GM21360 (cell line): ENCODE results near the gene OAT.
"Not testable (repeated sequence)": the region's sequence is repeated elsewhere in the genome, so short reads cannot be mapped to it uniquely, and the experiment has no call there.

Source experiments
- ATAC-seq: cut with Tn5 transposase; IDR thresholded peaks from one replicate; pipeline ENCODE4 v1.9.1; 2021; ENCODE audit warnings: mild to moderate bottlenecking, moderate library complexity; ENCODE audit not compliant: unreplicated experiment

The OAT gene

GRCh38 chr10:124379609-124380193 is 39.0 kb downstream of the OAT start:
- ATAC-seq = no peak

GRCh38 chr10:124378881-124379471 is 39.7 kb downstream of the OAT start:
- ATAC-seq = no peak

DNA sequence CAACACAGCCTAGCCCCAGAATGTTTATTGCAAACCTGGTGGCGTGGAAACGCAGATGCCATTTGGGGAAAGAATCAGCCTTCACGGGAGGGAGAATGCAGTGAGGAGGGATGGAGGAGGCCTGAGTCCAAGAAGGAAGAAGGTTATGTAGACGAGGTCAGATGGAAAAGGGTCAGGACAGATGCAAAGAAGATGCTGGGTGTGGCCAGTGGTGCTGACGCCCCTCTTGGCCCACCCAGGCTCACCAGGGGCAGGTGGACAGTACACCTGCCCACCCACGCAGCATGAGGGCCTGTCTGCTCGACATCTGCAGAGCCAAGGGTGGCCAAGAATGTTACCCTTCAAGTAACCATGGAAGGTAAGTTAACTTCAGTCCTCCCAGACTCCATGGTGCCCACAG is 40.5 kb downstream of the OAT start:
- ATAC-seq = no peak

DNA sequence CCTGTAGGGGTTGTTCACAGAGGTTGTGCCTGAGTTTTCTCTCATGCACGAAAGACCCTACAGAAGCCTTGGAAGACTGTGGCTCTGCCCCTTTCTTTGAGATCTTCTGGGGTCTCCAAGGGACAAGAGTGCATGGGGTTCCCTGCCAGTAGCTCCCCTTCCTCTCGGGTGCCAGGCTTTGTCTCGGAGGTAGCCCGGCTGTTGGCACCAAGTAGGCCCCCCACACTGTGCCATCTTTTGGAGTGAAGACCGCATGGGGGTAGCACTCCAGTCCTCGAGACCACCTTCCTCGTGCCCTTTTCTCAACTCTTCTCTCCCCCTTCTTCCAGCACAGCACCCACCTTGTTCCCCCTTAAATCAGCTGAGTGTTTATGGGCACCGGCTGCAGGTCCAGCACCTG is 41.6 kb downstream of the OAT start:
- ATAC-seq = no peak

- ATAC-seq = no peak
These were observed 42.3 kb downstream of the OAT start for GRCh38 chr10:124376411-124376810.

GRCh38 chr10:124375691-124376090 is 43.0 kb downstream of the OAT start:
- ATAC-seq = no peak

DNA sequence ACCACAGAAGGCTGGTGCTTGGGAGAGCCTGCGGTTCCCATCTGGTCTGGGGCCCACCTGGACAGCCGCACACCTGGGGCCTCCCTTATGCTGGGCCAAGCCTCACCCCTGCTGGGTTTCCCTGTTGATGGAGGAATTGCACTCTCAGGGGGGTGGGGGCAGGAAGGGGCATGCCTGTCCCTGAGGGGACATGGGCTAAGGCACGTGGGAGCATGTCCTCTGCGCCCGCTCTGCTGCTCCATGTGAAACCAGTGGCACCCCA is 43.4 kb downstream of the OAT start:
- ATAC-seq = no peak

- no peak for ATAC-seq
These were observed 44.0 kb downstream of the OAT start for GRCh38 chr10:124374535-124375352.

DNA sequence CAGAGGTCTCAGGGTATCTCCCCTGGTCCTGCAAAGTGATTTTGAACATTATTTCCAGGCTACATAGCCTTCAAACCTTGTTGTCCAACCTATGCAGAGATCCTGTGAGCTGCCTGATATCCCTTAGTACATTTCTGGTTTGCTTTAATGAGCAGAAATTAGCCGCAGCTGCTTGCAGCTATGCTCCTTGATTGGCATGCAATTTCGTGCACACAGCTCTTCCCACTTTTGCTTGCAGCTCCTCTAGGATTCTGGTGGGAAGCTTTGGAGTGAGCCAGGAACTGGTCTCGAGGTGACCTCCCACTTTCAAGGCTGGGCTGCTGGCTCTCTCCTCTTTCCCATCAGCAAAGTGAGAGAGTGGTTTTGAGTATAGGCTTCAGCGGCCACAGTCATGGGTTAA is 45.8 kb downstream of the OAT start:
- ATAC-seq = no peak

DNA sequence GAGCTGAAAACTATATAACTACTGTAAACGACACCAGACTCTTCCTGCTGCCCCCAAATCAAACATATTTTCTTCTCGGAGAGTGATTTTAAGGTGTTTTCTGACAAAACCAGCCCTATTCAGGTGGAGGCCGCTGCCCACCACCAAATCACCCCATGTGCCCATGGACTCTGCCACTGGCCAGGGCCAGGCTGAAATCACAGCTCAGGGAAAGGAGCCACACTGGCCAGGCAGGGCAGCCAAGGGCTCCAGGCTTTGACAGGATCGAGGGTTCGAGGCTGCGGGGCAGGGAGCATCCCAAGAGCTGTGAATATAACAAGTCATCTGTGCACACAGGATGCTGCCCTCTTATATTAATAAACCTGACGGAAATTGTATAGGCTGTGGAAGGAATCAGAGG is 48.3 kb downstream of the OAT start:
- no peak for ATAC-seq

DNA sequence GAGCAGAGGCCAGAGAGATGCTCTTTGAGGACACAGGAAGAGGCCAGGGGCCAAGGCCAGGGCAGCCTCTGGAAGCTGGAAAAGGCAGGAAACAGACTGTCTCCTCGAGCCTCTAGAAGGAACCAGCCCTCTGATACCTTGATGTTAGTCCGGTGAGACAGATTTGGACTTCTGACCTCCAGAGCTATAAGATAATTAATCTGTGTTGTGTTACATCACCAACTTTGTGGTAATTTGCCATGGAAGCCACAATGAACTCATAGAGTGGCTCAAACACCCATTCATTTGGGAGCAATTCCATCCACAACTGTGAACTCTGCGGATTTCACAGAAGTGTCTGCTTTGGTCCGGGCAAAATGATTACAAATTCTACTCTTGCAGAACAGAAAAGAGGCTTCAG is 48.7 kb downstream of the OAT start:
- ATAC-seq = no peak

DNA sequence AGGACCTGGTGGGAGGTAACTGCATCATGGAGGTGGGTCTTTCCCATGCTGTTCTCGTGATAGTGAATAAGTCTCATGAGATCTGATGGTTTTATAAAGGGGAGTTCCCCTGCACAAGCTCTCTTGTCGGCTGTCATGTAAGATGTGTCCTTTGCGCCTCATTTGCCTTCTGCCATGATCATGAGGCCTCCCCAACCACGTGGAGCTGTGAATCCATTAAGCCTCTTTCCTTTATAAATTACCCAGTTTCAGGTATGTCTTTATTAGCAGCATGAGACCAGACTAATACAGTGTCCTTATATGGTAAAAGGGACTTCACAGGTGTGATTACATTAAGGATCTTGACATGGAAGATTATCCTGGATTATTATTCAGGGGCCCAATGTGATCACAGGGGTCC is 49.2 kb downstream of the OAT start:
- not testable (repeated sequence) for ATAC-seq

GRCh38 chr10:124369066-124369465 is 49.7 kb downstream of the OAT start:
- no peak for ATAC-seq

DNA sequence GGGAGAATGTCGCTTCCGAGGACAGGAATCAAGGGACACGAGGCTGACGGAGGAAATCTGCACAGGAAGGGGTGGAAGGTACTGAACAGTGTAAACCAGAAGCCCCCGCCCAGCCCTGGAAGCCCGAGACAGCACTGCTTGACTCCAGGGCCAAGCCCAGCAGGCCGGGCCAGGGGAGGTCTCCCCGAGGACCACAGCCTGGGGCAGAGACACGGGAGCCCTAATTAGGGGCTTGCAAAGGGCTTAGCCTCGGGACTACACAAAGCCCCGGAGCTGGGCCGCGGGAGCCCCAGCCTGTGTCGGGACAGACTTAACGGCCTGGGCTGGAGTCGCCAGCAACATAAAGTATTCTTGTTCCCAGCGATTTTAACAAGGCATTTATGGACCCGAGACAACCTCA is 50.8 kb downstream of the OAT start:
- no peak for ATAC-seq

DNA sequence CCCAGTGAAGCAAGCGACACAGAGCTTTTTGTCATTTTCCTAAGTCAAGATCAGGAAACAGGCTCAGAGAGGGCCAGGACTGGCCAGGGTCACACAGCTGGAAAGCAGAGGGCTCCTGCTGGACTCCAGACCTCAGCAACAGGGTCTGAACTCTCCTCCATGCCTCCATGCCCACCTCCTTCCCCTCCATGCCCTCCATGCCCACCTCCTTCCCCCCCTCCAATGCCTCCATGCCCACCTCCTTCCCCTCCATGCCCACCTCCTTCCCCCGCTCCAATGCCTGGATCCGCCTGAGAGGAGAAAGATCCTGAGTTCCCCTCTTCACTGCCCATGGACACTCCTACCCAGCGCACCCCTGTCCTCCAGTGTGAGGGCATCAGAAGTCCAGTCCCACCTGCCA is 51.3 kb downstream of the OAT start:
- ATAC-seq = no peak

DNA sequence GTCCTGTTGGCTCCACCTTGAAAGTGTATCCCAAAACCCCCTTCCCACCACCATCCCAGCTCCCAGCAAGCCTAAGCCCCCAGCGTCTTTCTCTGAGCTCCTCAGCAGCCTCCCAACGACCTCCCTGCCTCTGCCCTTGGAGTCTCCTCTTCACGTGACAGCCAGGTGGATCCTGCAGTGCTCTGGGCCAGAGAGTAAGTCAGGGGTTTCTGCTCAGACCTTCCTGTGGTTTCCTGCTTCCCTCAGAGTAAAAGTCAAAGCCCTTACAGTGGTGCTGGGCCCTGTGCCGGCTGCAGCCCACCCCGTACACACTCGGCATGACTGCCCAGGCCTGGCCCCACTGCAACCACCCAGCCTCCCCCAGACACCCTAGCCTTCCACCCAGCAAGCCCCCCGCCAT is 51.9 kb downstream of the OAT start:
- ATAC-seq = no peak

DNA sequence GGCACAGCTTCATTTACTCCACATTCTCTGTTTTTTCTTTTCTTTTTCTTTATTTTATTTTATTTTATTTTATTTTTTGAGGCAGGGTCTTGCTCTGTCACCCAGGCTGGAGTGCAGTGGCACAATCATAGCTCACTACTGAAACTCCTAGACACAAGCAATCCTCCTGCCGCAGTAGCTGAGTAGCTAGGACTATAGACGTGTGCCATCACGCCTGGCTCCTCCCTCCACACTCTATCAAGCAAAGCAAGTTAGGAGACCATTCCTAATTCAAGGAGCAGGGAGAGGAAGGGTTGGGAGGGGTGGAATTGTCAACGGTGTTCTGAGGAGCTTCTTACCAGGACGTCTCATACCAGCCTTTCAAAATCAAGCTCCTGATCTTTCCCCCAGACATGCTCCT is 52.4 kb downstream of the OAT start:
- no peak for ATAC-seq

DNA sequence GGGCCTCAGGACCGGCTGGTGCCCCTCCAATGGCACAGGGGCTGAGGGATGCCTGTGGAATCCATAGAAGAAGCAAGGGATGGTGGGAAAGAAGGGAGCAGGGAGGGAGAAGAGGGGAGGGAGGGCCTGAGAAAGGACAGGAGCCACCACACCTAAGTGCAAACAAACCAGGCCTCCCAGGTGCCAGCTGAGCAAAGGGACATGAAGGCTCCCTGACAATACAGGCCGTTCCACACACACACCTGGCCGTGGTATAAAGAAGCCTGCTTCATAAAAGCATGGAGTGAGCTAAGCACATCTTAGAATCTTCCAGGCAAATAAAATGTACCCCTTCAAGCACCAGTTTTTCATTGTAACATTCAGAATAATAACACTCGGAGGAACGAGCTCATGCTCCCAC is 54.0 kb downstream of the OAT start:
- ATAC-seq = no peak

GRCh38 chr10:124362568-124362967 is 56.2 kb downstream of the OAT start:
- no peak for ATAC-seq

- no peak for ATAC-seq
These were observed 59.3 kb downstream of the OAT start for GRCh38 chr10:124359336-124359832.

GRCh38 chr10:124357561-124357885 is 61.2 kb downstream of the OAT start:
- no peak for ATAC-seq

DNA sequence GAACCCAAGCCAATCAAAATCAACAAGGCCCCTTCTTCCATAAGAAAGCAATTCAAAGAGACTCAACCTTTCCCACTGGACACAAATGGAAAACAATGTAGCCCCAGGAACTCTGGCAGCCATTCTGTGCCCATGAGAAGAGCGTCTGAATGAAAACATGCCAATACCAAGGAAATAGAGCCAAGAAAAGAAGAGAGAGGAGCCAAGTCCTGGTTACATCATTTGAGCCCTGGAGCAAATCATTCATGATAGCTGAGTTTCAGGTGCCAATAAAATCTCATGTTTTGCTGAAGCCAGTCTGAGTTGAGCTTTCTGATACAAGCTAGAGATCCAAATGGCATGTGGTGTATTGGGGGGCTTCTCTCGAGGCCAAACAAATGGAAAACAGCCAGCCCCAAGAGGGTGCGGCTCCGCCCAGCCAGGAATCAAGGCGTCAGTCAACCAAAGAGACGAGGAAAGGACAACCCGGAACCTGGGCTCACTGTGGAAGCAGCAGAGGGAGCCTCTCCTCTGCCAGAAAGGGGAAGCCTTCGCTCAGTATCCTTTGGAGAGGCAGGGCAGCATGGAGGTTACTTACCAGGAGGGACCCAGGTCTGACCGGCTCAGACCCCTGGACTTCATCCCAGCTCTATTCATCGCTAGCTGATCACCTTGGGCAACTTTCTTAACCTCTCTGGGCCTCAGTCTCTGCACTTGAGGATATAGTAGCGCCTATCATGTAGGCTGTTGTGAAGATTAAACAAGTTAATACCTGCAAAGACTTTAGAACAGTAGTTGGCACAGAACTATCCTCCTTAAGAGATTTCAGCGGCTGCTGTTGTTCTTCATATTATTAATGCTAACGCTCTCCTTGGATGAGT is 61.8 kb downstream of the OAT start:
- no peak for ATAC-seq
